Neuronal stem cell (in vitro differentiated cells): ENCODE data around the gene LECT2.

Experiments used
- DNase-seq: peaks from one replicate; pipeline ENCODE4 v3.0.0-alpha.2; 2013; ENCODE audit warnings: low spot score
- H2AFZ ChIP-seq: one replicate; pipeline ENCODE4 v1.6.1; 2013; ENCODE audit warnings: mild to moderate bottlenecking, low read length, inconsistent platforms
- H2AK5ac ChIP-seq: 2 replicates; pipeline ENCODE4 v1.6.1; 2013; ENCODE audit warnings: low read depth, mild to moderate bottlenecking, inconsistent platforms, low read length, moderate library complexity, mixed read lengths
- H2BK120ac ChIP-seq: 2 replicates; pipeline ENCODE4 v1.6.1; 2013; ENCODE audit warnings: low read depth, mild to moderate bottlenecking, inconsistent platforms, low read length, moderate library complexity, mixed read lengths
- H2BK12ac ChIP-seq: one replicate; pipeline ENCODE4 v1.6.1; 2013; ENCODE audit warnings: low read length, inconsistent platforms
- H2BK15ac ChIP-seq: 2 replicates; pipeline ENCODE4 v1.6.1; 2013; ENCODE audit warnings: mild to moderate bottlenecking, low read length, inconsistent platforms, mixed read lengths
- H2BK5ac ChIP-seq: one replicate; pipeline ENCODE4 v1.6.1; 2013; ENCODE audit warnings: inconsistent platforms, mild to moderate bottlenecking, low read length, moderate library complexity
- H3K14ac ChIP-seq: one replicate; pipeline ENCODE4 v1.6.1; 2013; ENCODE audit warnings: low read length, inconsistent platforms
- H3K18ac ChIP-seq: 2 replicates; pipeline ENCODE4 v1.6.1; 2013; ENCODE audit warnings: low read length, inconsistent platforms
- H3K23ac ChIP-seq: 2 replicates; pipeline ENCODE4 v1.6.1; 2013; ENCODE audit warnings: low read depth, mild to moderate bottlenecking, mixed read lengths, low read length, inconsistent platforms; ENCODE audit not compliant: poor library complexity
- H3K27ac ChIP-seq: replicated peaks from 3 replicates; pipeline ENCODE4 v1.5.1; 2013; ENCODE audit warnings: low read length, inconsistent platforms
- H3K27me3 ChIP-seq, 3 experiments: 2 replicates each; pipeline ENCODE4 v1.6.1; 2013; ENCODE audit warnings: low read length in 3 of 3, mild to moderate bottlenecking in 2 of 3, inconsistent platforms in 1 of 3, low read depth in 1 of 3, mixed read lengths in 1 of 3, moderate library complexity in 1 of 3; ENCODE audit not compliant: control insufficient read depth in 3 of 3, insufficient read depth in 3 of 3
- H3K36me3 ChIP-seq, 2 donors: replicated peaks in 1 of 2; 2 replicates each; pipeline ENCODE4 v1.6.1; 2013; ENCODE audit warnings: low read length in 2 of 2; ENCODE audit not compliant: control insufficient read depth in 2 of 2, insufficient read depth in 2 of 2
- H3K4ac ChIP-seq: 2 replicates; pipeline ENCODE4 v1.6.1; 2013; ENCODE audit warnings: inconsistent platforms, mild to moderate bottlenecking, low read length, moderate library complexity
- H3K4me1 ChIP-seq, 2 donors: 1 replicate in 1 of 2; 2 replicates in 1 of 2; pipeline ENCODE4 v1.6.1; 2013; ENCODE audit warnings: low read length in 2 of 2, low read depth in 1 of 2; ENCODE audit not compliant: control insufficient read depth in 2 of 2, insufficient read depth in 1 of 2
- H3K4me2 ChIP-seq: one replicate; pipeline ENCODE4 v1.6.1; 2013; ENCODE audit warnings: mild to moderate bottlenecking, low read length, inconsistent platforms; ENCODE audit not compliant: insufficient read depth, poor library complexity, severe bottlenecking
- H3K4me3 ChIP-seq, 2 donors: 2 replicates each; pipeline ENCODE4 v1.5.1; 2013; ENCODE audit warnings: low read length in 2 of 2, mild to moderate bottlenecking in 2 of 2, inconsistent platforms in 1 of 2, moderate library complexity in 1 of 2
- H3K79me1 ChIP-seq: one replicate; pipeline ENCODE4 v1.6.1; 2013; ENCODE audit warnings: low read depth, mild to moderate bottlenecking, inconsistent platforms, low read length, moderate library complexity
- H3K9ac ChIP-seq: one replicate; pipeline ENCODE4 v1.6.1; 2013; ENCODE audit warnings: mild to moderate bottlenecking, low read depth, low read length, inconsistent platforms; ENCODE audit not compliant: poor library complexity
- H3K9me3 ChIP-seq, 2 donors: replicated peaks in 1 of 2; 2 replicates each; pipeline versions ENCODE3 to v1.6.1; 2013; ENCODE audit warnings: low read length in 2 of 2, mild to moderate bottlenecking in 2 of 2, inconsistent platforms in 1 of 2, low read depth in 1 of 2, mixed read lengths in 1 of 2, moderate library complexity in 1 of 2; ENCODE audit not compliant: control insufficient read depth in 2 of 2, insufficient read depth in 1 of 2
- H4K8ac ChIP-seq: one replicate; pipeline ENCODE4 v1.6.1; 2013; ENCODE audit warnings: low read depth, mild to moderate bottlenecking, inconsistent platforms, low read length, moderate library complexity
- H4K91ac ChIP-seq: one replicate; pipeline ENCODE4 v1.6.1; 2013; ENCODE audit warnings: low read length, low read depth, mild to moderate bottlenecking, inconsistent platforms; ENCODE audit not compliant: poor library complexity
- WGBS, 2 donors: extraction: QIAGEN DNeasy Blood & Tissue Kit; methylation state at CpG; one replicate each; pipeline ENCODE4 v1.1.7; 2013; ENCODE audit warnings: missing lambda C conversion rate in 2 of 2, mixed read lengths in 1 of 2; ENCODE audit not compliant: insufficient read length in 2 of 2, insufficient replicate concordance in 1 of 2; ENCODE audit errors: extremely low coverage in 2 of 2; 5-methylcytosine and 5-hydroxymethylcytosine counted together

The LECT2 gene

DNA sequence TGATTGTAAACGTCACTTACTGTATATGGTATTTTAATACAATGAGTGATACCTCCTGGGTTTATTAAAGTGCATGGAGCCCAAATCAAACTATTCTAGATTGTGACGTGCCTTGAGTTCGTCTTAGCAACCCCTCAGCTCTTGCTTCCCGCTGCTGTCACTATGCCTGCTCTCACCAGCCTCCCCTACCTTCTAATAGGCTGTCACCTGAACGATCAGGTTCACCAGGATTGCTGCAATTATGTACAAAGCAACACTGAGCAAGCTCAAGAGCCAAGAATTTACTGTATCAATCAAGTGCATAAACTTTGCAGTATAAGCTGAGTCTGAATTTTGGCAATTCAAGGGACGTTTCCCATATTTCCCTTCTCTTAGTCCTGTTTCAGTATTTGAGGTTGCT is 3.0 kb downstream of the LECT2 start:
- H2AK5ac ChIP-seq = no peak overlapping the region
- no peak overlapping the region for H3K23ac ChIP-seq
- no peaks in the 10 kb centered on the region for H3K36me3 ChIP-seq
- H3K14ac ChIP-seq = no peak overlapping the region
- no peak overlapping the region for H2BK15ac ChIP-seq
- H2BK5ac ChIP-seq = no peak overlapping the region
- no peak overlapping the region for H3K27ac ChIP-seq
- no peaks in the 10 kb centered on the region for H3K79me1 ChIP-seq
- H3K4me1 ChIP-seq = no peaks in the 10 kb centered on the region
- no peak overlapping the region for H2AFZ ChIP-seq
- DNase-seq = no peak
- H3K18ac ChIP-seq = no peak overlapping the region
- WGBS, 2 donors = no CpG with 5 or more reads among the region's 6 CpGs
- H3K4ac ChIP-seq = no peak overlapping the region
- H3K4me2 ChIP-seq = no peak overlapping the region
- H2BK120ac ChIP-seq = no peak overlapping the region
- no peaks in the 10 kb centered on the region for H3K27me3 ChIP-seq
- no peak overlapping the region for H3K4me3 ChIP-seq
- H4K91ac ChIP-seq = no peak overlapping the region
- H2BK12ac ChIP-seq = no peak overlapping the region
- H4K8ac ChIP-seq = no peak overlapping the region
- H3K9me3 ChIP-seq = peaks cover 0 to 1% of the 10 kb centered on the region in 2 donors
- no peak overlapping the region for H3K9ac ChIP-seq

DNA sequence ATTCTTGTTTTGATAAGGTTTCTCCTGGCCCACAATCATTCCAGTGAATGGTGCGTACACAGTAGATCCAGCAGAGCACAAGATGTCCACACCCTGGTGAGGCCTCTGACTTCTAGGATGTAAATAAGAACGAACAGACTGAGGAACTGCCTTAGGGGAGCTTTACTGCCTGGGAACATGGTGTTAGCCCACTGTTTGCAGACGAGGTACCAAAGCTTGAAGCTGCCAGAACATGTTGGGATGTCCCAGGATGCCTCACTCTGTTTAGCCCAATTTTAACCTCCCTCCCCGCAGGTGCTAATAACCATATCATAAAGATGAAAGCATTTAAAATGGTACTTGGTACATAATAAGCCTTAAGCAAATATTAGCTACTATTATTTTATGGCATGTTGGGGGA is 3.5 kb downstream of the LECT2 start:
- Histone ChIP-seq H2AK5ac (no peak overlapping the region), H4K8ac (no peak overlapping the region), H3K23ac (no peak overlapping the region), H3K27ac (no peak overlapping the region), H3K4me1 (no peaks in the 10 kb centered on the region), H2BK15ac (no peak overlapping the region), H2BK120ac (no peak overlapping the region), H3K9ac (no peak overlapping the region), H2BK5ac (no peak overlapping the region), H3K9me3 (peaks cover 0 to 1% of the 10 kb centered on the region in 2 donors), H3K4ac (no peak overlapping the region), H3K18ac (no peak overlapping the region), H3K36me3 (no peaks in the 10 kb centered on the region), H3K79me1 (no peaks in the 10 kb centered on the region), H4K91ac (no peak overlapping the region), H3K4me3 (no peak overlapping the region), H3K14ac (no peak overlapping the region), H2AFZ (no peak overlapping the region), H3K4me2 (no peak overlapping the region), H3K27me3 (no peaks in the 10 kb centered on the region), H2BK12ac (no peak overlapping the region)
- DNase-seq = no peak
- WGBS, 2 donors = no CpG with 5 or more reads among the region's 4 CpGs

DNA sequence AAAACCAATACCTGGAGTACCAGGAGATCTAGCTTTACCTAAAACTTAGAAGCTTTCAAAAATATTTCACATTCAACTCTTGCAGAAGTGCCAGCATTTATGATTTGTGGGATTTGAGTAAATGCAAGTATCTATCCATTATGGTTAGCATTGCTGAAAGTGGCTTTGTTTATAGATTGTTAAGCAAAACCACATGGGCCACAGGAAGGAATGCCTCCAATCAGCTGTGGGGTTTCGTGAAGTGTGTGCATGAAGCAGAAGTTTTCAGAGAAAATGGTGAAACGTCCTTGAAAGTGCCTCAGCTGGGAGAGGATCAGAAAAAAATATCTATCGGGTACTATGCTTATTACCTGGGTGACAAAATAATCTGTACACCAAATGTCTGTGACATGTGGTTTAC is 4.2 kb downstream of the LECT2 start:
- no peaks in the 10 kb centered on the region for H3K27me3 ChIP-seq
- H3K9ac ChIP-seq = no peak overlapping the region
- no peaks in the 10 kb centered on the region for H3K4me1 ChIP-seq
- no peak overlapping the region for H3K27ac ChIP-seq
- H3K4me3 ChIP-seq = no peak overlapping the region
- no CpG with 5 or more reads among the region's 3 CpGs for WGBS, 2 donors
- no peak overlapping the region for H2AFZ ChIP-seq
- DNase-seq = no peak
- no peak overlapping the region for H3K14ac ChIP-seq
- no peak overlapping the region for H3K4ac ChIP-seq
- H2BK12ac ChIP-seq = no peak overlapping the region
- H2BK5ac ChIP-seq = no peak overlapping the region
- no peaks in the 10 kb centered on the region for H3K79me1 ChIP-seq
- no peak overlapping the region for H4K8ac ChIP-seq
- no peak overlapping the region for H4K91ac ChIP-seq
- H2BK15ac ChIP-seq = no peak overlapping the region
- no peak overlapping the region for H2AK5ac ChIP-seq
- H3K9me3 ChIP-seq = peaks cover 0 to 1% of the 10 kb centered on the region in 2 donors
- no peak overlapping the region for H2BK120ac ChIP-seq
- no peak overlapping the region for H3K23ac ChIP-seq
- no peak overlapping the region for H3K18ac ChIP-seq
- no peaks in the 10 kb centered on the region for H3K36me3 ChIP-seq
- H3K4me2 ChIP-seq = no peak overlapping the region

DNA sequence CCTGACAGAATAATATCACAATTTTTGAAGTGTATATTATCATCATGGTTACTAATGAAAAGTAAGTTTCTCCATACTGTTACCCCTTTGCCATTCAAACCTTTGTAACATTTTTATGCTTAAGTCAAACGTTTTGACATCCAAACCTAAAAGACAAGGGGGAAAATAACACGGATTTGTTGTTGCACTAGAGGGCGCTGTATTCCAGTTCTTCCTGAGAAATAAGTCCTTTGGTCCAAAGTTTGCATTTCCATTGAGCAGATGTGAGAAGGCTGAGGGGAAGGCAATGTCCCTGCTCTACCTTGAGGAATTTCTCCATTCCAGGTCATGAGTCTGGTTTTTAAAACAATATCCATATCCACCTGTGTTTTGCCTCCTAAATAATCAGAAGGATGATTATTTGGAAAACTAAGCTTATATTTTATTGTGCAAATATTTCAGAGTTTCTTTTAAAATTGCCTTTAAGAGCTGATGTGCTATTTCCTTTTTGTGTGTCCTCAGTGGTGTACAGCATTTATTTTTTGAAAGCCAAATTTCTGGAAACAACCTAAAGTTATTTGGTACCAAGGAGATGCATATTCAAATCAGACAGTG is 9.7 kb downstream of the LECT2 start:
- Histone ChIP-seq H3K27ac (no peak overlapping the region), H3K4me1 (no peaks in the 10 kb centered on the region), H4K91ac (no peak overlapping the region), H3K4ac (no peak overlapping the region), H3K4me3 (no peak overlapping the region), H3K9me3 (no peaks in the 10 kb centered on the region), H3K9ac (no peak overlapping the region), H2BK5ac (no peak overlapping the region), H3K23ac (no peak overlapping the region), H3K14ac (no peak overlapping the region), H2BK12ac (no peak overlapping the region), H2AFZ (no peak overlapping the region), H3K27me3 (no peaks in the 10 kb centered on the region), H2AK5ac (no peak overlapping the region), H2BK120ac (no peak overlapping the region), H3K4me2 (no peak overlapping the region), H3K79me1 (no peaks in the 10 kb centered on the region), H3K18ac (no peak overlapping the region), H3K36me3 (no peaks in the 10 kb centered on the region), H2BK15ac (no peak overlapping the region), H4K8ac (no peak overlapping the region)
- peak; percentile 61 for DNase-seq
- WGBS, 2 donors = no CpG with 5 or more reads among the region's 3 CpGs
